H9 (cell line): ENCODE data around the gene TACC2. TPM values are rescaled to one million over a fixed set of nuclear protein-coding genes. Genes with fewer than 3 reads are reported as not detected.

ENCODE experiments used
- DNase-seq: peaks from one replicate; pipeline ENCODE4 v3.0.0-alpha.2; 2017
- H2AFZ ChIP-seq: one replicate; pipeline ENCODE4 v1.6.1; 2013; ENCODE audit warnings: mild to moderate bottlenecking, low read length, control low read depth, moderate library complexity
- H2AK5ac ChIP-seq: 2 replicates; pipeline ENCODE4 v1.6.1; 2013; ENCODE audit warnings: low read length, control low read depth, mixed read lengths; ENCODE audit not compliant: insufficient read length
- H2BK120ac ChIP-seq: one replicate; pipeline ENCODE4 v1.6.1; 2013; ENCODE audit warnings: low read depth, mild to moderate bottlenecking, low read length, control low read depth, inconsistent platforms; ENCODE audit not compliant: poor library complexity, severe bottlenecking
- H2BK12ac ChIP-seq: 2 replicates; pipeline ENCODE4 v1.6.1; 2013; ENCODE audit warnings: low read length, control low read depth, mixed read lengths, low read depth; ENCODE audit not compliant: insufficient read length
- H2BK15ac ChIP-seq: 2 replicates; pipeline ENCODE4 v1.6.1; 2013; ENCODE audit warnings: low read depth, low read length, control low read depth
- H2BK20ac ChIP-seq: one replicate; pipeline ENCODE4 v1.6.1; 2013; ENCODE audit warnings: low read depth, mild to moderate bottlenecking, low read length, control low read depth, inconsistent platforms; ENCODE audit not compliant: poor library complexity, severe bottlenecking
- H2BK5ac ChIP-seq: 2 replicates; pipeline ENCODE4 v1.6.1; 2013; ENCODE audit warnings: low read length, control low read depth, mixed read lengths; ENCODE audit not compliant: insufficient read length
- H3K14ac ChIP-seq: 2 replicates; pipeline ENCODE4 v1.6.1; 2013; ENCODE audit warnings: low read length, control low read depth; ENCODE audit not compliant: insufficient read depth
- H3K18ac ChIP-seq: 2 replicates; pipeline ENCODE4 v1.6.1; 2013; ENCODE audit warnings: low read depth, mild to moderate bottlenecking, mixed read lengths, low read length, control low read depth; ENCODE audit not compliant: insufficient read length
- H3K23ac ChIP-seq: 2 replicates; pipeline ENCODE4 v1.6.1; 2013; ENCODE audit warnings: low read length, control low read depth, mixed read lengths, low read depth; ENCODE audit not compliant: insufficient read length
- H3K23me2 ChIP-seq: 2 replicates; pipeline ENCODE4 v1.6.1; 2013; ENCODE audit warnings: low read depth, mild to moderate bottlenecking, mixed read lengths, low read length, control low read depth; ENCODE audit not compliant: insufficient read length, poor library complexity, severe bottlenecking
- H3K27ac ChIP-seq: 2 replicates; pipeline ENCODE4 v1.5.1; 2013; ENCODE audit warnings: low read length, control low read depth, mixed read lengths, low read depth; ENCODE audit not compliant: insufficient read length
- H3K27me3 ChIP-seq: 2 replicates; pipeline ENCODE4 v1.6.1; 2013; ENCODE audit warnings: low read length, control low read depth, inconsistent platforms; ENCODE audit not compliant: insufficient read depth
- H3K4ac ChIP-seq: 2 replicates; pipeline ENCODE4 v1.6.1; 2013; ENCODE audit warnings: low read depth, mild to moderate bottlenecking, control low read depth, inconsistent platforms, low read length, moderate library complexity
- H3K4me1 ChIP-seq: 2 replicates; pipeline ENCODE4 v1.6.1; 2013; ENCODE audit warnings: low read length, control low read depth, inconsistent platforms; ENCODE audit not compliant: insufficient read depth
- H3K4me2 ChIP-seq: 2 replicates; pipeline ENCODE4 v1.6.1; 2013; ENCODE audit warnings: low read length, control low read depth, mixed read lengths; ENCODE audit not compliant: insufficient read length, insufficient read depth
- H3K56ac ChIP-seq: 2 replicates; pipeline ENCODE4 v1.6.1; 2013; ENCODE audit warnings: low read depth, mild to moderate bottlenecking, mixed read lengths, low read length, control low read depth; ENCODE audit not compliant: insufficient read length
- H3K79me1 ChIP-seq: 2 replicates; pipeline ENCODE4 v1.6.1; 2013; ENCODE audit warnings: low read depth, mild to moderate bottlenecking, moderate library complexity, low read length, control low read depth, inconsistent platforms; ENCODE audit not compliant: insufficient read depth, poor library complexity, severe bottlenecking
- H3K79me2 ChIP-seq: 2 replicates; pipeline ENCODE4 v1.6.1; 2013; ENCODE audit warnings: low read length, control low read depth, inconsistent platforms; ENCODE audit not compliant: insufficient read depth
- H3K9ac ChIP-seq: 2 replicates; pipeline ENCODE4 v1.6.1; 2013; ENCODE audit warnings: low read length, control low read depth, mixed read lengths; ENCODE audit not compliant: insufficient read length; ENCODE audit errors: extremely low read depth
- H3K9me3 ChIP-seq: one replicate; pipeline ENCODE4 v1.6.1; 2013; ENCODE audit warnings: low read depth, low read length, inconsistent platforms; ENCODE audit not compliant: control insufficient read depth
- H3T11ph ChIP-seq: one replicate; pipeline ENCODE4 v1.6.1; 2013; ENCODE audit warnings: mild to moderate bottlenecking, low read length, control low read depth, inconsistent platforms
- H4K20me1 ChIP-seq: one replicate; pipeline ENCODE4 v1.6.1; 2013; ENCODE audit not compliant: control insufficient read depth, insufficient read length, insufficient read depth
- H4K5ac ChIP-seq: 2 replicates; pipeline ENCODE4 v1.6.1; 2013; ENCODE audit warnings: low read depth, mild to moderate bottlenecking, mixed read lengths, low read length, control low read depth; ENCODE audit not compliant: insufficient read length
- H4K8ac ChIP-seq: replicated peaks from 2 replicates; pipeline ENCODE4 v1.6.1; 2013; ENCODE audit warnings: low read length, control low read depth, mixed read lengths, low read depth; ENCODE audit not compliant: insufficient read length
- H4K91ac ChIP-seq: 2 replicates; pipeline ENCODE4 v1.6.1; 2013; ENCODE audit warnings: low read depth, mild to moderate bottlenecking, moderate library complexity, mixed read lengths, low read length, control low read depth; ENCODE audit not compliant: insufficient read length
- H3K27ac Mint-ChIP-seq, 3 experiments: 2 replicates in 2 of 3; 3 replicates in 1 of 3; pipeline ENCODE4 v1.8.0; 2020 to 2021; ENCODE audit warnings: mixed read lengths in 3 of 3, mild to moderate bottlenecking in 1 of 3, moderate library complexity in 1 of 3
- H3K27me3 Mint-ChIP-seq: 2 replicates; pipeline ENCODE4 v1.8.0; 2021; ENCODE audit warnings: low read depth, mild to moderate bottlenecking, moderate library complexity, mixed read lengths
- H3K36me3 Mint-ChIP-seq, 3 experiments: 2 replicates in 2 of 3; 3 replicates in 1 of 3; pipeline ENCODE4 v1.8.0; 2020 to 2021; ENCODE audit warnings: low read depth in 3 of 3, mixed read lengths in 3 of 3; ENCODE audit not compliant: insufficient read depth in 1 of 3
- H3K4me1 Mint-ChIP-seq, 2 experiments: 2 replicates each; pipeline ENCODE4 v1.8.0; 2020; ENCODE audit warnings: mixed read lengths in 2 of 2
- H3K4me3 Mint-ChIP-seq, 2 experiments: 2 replicates in 1 of 2; 3 replicates in 1 of 2; pipeline ENCODE4 v1.8.0; 2020 to 2021; ENCODE audit warnings: mild to moderate bottlenecking in 2 of 2, mixed read lengths in 2 of 2, moderate library complexity in 1 of 2
- H3K9me3 Mint-ChIP-seq, 2 experiments: 2 replicates in 1 of 2; 3 replicates in 1 of 2; pipeline ENCODE4 v1.8.0; 2020; ENCODE audit warnings: mild to moderate bottlenecking in 2 of 2, mixed read lengths in 2 of 2, moderate library complexity in 1 of 2
- WGBS: extraction: QIAGEN DNeasy Blood & Tissue Kit; methylation state at CpG from one replicate; pipeline ENCODE4 v1.1.7; 2013; ENCODE audit warnings: missing lambda C conversion rate, low lambda C conversion rate, mixed read lengths; ENCODE audit not compliant: insufficient read length; ENCODE audit errors: extremely low coverage; 5-methylcytosine and 5-hydroxymethylcytosine counted together
- total RNA-seq: library from RNA; stranded (reverse); gene quantifications from 2 replicates; pipeline ENCODE4 v1.2.1, GENCODE V29; 2021
- TF ChIP-seq, protein P1 (sequence below): fragments of 200-600 bp; sonication (generic); conservative IDR thresholded peaks from 3 replicates; pipeline ENCODE4 v1.8.0; 2021; ENCODE audit warnings: antibody characterized with exemption, mild to moderate bottlenecking

Gene TACC2
- total RNA-seq, 1 experiment from 2014 or later, result 58.1 TPM

DNA sequence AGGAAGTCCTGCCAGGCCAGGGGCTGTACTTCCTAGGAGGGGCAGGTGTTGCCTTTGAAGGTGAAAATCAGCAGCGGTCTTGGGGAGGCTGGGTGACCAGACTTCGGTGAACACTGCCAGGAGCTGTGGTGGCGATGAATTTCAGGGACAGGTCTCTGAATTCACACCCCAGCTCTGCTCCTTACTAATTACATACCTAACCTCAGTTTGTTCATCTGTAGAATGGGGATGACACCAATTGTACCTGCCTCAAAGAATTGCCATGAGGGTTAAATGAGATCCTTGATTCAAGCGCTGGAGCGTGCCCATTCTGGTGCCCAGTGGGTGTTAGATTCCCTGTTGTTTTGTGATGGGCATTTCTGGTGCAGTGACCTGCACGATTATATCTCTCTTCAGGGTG lies 102.8 kb downstream of the TACC2 start:
- TF ChIP-seq, protein P1, sequence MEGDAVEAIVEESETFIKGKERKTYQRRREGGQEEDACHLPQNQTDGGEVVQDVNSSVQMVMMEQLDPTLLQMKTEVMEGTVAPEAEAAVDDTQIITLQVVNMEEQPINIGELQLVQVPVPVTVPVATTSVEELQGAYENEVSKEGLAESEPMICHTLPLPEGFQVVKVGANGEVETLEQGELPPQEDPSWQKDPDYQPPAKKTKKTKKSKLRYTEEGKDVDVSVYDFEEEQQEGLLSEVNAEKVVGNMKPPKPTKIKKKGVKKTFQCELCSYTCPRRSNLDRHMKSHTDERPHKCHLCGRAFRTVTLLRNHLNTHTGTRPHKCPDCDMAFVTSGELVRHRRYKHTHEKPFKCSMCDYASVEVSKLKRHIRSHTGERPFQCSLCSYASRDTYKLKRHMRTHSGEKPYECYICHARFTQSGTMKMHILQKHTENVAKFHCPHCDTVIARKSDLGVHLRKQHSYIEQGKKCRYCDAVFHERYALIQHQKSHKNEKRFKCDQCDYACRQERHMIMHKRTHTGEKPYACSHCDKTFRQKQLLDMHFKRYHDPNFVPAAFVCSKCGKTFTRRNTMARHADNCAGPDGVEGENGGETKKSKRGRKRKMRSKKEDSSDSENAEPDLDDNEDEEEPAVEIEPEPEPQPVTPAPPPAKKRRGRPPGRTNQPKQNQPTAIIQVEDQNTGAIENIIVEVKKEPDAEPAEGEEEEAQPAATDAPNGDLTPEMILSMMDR, result no peak
- Mint-ChIP-seq H3K27me3 (no peaks in the 10 kb centered on the region), H3K4me1 (no peaks in the 10 kb centered on the region), H3K9me3 (no peaks in the 10 kb centered on the region), H3K36me3 (no peaks in the 10 kb centered on the region), H3K27ac (no peak overlapping the region), H3K4me3 (no peak overlapping the region)
- no peak overlapping the region for H4K5ac ChIP-seq
- H4K20me1 ChIP-seq, result no peaks in the 10 kb centered on the region
- H2BK20ac ChIP-seq, result no peak overlapping the region
- H3K27me3 ChIP-seq, result no peaks in the 10 kb centered on the region
- H2AFZ ChIP-seq, result no peak overlapping the region
- no peak overlapping the region for H3K18ac ChIP-seq
- H3K56ac ChIP-seq, result no peak overlapping the region
- H3K27ac ChIP-seq, result no peak overlapping the region
- no peak overlapping the region for H2AK5ac ChIP-seq
- no peaks in the 10 kb centered on the region for H3K23me2 ChIP-seq
- H3T11ph ChIP-seq, result no peak overlapping the region
- DNase-seq, result no peak
- no peaks in the 10 kb centered on the region for H3K79me2 ChIP-seq
- no CpG with 5 or more reads among the region's 6 CpGs for WGBS
- no peak overlapping the region for H3K23ac ChIP-seq
- no peak overlapping the region for H2BK15ac ChIP-seq
- H3K79me1 ChIP-seq, result no peaks in the 10 kb centered on the region
- no peak overlapping the region for H4K8ac ChIP-seq
- no peaks in the 10 kb centered on the region for H3K4me1 ChIP-seq
- no peak overlapping the region for H3K4me2 ChIP-seq
- no peak overlapping the region for H2BK12ac ChIP-seq
- no peak overlapping the region for H3K14ac ChIP-seq
- H4K91ac ChIP-seq, result no peak overlapping the region
- H3K9me3 ChIP-seq, result no peaks in the 10 kb centered on the region
- H2BK120ac ChIP-seq, result no peak overlapping the region
- no peak overlapping the region for H2BK5ac ChIP-seq
- H3K9ac ChIP-seq, result no peak overlapping the region
- no peak overlapping the region for H3K4ac ChIP-seq
